GM12873 (cell line): ENCODE data around the gene ATP6V0B.

Experiments
- TF ChIP-seq, protein P1 (sequence below): IDR thresholded peaks from 2 replicates; pipeline ENCODE4 v1.5.1; 2012; ENCODE audit warnings: low read depth, mild to moderate bottlenecking, moderate library complexity, low read length, control low read depth; ENCODE audit not compliant: insufficient read depth; ENCODE audit errors: missing control alignments

Gene ATP6V0B

DNA sequence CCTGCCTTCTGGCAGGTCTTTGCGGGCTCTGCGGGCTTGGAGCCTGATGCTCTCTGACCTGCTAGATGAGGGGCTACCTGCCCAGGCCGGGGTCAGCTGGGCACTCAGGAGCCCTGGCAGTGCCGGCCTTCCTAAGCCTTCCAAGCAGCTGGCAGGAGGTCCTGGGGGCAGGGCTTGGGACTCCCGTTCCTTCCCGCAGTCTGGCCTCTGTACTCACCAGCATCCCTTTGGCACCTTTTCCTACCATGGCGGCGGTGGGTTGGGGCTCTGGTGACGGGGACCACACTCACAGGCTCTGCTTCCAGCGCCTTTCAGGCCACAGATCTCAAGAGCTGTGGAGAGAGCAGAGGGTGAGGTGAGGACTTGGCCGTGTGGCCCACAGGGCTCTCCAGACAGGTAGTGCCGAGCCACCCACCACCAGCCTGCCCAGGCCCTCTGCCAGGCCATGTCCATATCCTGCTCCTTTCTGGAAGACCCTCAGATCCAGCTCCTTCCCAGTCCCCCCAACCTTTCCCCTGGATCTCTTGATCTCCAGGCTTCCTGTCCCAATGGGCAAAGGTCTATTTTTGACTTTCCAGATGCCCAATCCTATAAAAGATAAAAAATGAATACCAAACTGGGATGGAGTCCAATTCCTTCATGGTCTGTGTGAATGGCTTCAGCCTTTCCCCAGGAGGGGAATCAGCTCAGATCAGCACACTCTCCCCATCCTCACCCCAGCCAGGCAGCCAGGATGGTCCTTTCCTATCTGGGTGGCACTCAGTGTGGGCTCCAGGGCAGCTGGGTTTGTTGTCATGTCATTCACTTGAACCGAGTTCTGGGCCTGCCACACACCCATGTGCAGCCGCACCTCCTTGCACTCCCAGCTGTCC, 49.5 kb downstream of the ATP6V0B start:
- TF ChIP-seq, protein P1, sequence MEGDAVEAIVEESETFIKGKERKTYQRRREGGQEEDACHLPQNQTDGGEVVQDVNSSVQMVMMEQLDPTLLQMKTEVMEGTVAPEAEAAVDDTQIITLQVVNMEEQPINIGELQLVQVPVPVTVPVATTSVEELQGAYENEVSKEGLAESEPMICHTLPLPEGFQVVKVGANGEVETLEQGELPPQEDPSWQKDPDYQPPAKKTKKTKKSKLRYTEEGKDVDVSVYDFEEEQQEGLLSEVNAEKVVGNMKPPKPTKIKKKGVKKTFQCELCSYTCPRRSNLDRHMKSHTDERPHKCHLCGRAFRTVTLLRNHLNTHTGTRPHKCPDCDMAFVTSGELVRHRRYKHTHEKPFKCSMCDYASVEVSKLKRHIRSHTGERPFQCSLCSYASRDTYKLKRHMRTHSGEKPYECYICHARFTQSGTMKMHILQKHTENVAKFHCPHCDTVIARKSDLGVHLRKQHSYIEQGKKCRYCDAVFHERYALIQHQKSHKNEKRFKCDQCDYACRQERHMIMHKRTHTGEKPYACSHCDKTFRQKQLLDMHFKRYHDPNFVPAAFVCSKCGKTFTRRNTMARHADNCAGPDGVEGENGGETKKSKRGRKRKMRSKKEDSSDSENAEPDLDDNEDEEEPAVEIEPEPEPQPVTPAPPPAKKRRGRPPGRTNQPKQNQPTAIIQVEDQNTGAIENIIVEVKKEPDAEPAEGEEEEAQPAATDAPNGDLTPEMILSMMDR, result no peak

DNA sequence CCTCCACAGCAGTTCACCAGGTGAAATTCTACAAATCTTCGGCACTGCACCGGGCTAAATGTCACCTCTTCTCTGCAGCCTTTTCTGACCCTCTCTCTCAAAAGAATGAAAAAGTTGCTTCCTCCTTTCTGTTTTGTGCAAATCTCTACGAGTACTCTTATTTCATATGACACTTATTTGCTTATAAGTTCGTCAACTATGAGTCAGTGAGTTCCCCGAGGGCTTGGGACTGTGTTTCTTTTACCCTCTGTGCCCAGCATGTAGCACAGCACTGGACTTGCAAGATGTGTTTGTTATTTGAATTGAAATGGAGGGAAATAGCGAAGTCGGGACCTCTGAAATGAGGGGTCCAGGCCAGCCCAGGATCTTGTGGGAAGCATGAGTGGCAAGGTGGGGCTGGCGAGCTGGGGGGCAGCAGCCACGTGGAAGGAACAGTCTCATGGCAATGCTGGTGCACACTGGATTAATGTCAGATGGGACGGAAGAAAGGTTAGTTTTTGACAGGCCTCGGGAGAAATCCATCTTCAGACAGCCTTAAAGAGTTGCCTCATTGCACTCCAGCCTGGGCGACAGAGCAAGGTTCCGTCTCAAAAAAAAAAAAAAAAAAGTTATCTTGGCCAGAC, 50.3 kb downstream of the ATP6V0B start:
- TF ChIP-seq, protein P1, result no peak

DNA sequence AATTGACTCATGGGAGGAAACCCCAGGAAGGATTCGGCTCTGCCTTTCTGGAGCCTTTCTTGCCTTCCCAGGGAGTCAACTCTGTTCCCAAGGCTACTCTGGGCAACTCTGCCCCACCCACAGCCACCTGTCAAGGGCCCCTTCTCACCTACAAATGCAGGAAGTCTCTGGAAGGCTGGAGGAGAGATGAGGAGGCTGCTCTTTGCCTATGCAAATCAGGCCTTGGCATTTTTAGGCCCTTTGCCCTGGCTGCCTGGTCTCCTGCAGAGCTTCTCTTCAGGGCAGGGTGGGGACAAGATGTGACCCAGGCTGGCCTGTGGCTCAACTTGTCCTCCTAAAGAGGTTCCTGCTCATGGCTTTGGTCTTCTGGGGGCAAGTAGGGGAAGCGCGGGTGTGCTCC, 51.1 kb downstream of the ATP6V0B start:
- TF ChIP-seq, protein P1, result no peak

DNA sequence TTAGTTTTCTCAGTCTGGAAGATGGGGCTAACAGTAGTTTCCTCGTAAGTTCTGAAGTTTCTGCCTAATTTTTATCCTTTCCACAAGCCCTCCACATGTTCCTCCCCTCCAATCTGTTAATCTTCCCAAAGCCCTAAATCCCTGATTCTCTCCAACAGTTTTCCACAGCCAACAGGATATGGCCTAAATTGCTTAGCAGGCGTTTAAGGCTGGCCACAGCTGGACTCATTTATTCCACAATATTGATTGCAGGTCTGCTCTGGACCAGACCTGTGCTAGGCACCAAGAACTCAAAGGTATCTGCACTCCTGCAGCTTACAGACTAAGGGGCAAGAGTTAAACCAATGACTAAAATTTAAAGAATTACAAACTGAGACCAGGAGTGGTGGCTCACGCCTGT, 52.6 kb downstream of the ATP6V0B start:
- TF ChIP-seq, protein P1, result no peak
